22Rv1 (cell line): ENCODE data around the gene STX3.

ENCODE experiments used
- ZFX ChIP-seq: fragments of 450-650 bp; IDR thresholded peaks from 2 replicates; pipeline ENCODE4 v1.6.1; 2017; ENCODE audit warnings: antibody characterized with exemption, borderline replicate concordance
- TF ChIP-seq, protein P1 (sequence below): fragments of 450-650 bp; IDR thresholded peaks from 2 replicates; pipeline ENCODE4 v1.5.1; 2017; ENCODE audit warnings: mild to moderate bottlenecking

GRCh38 chr11:59708537-59708936 is 46.6 kb upstream of the STX3 start:
- TF ChIP-seq, protein P1, sequence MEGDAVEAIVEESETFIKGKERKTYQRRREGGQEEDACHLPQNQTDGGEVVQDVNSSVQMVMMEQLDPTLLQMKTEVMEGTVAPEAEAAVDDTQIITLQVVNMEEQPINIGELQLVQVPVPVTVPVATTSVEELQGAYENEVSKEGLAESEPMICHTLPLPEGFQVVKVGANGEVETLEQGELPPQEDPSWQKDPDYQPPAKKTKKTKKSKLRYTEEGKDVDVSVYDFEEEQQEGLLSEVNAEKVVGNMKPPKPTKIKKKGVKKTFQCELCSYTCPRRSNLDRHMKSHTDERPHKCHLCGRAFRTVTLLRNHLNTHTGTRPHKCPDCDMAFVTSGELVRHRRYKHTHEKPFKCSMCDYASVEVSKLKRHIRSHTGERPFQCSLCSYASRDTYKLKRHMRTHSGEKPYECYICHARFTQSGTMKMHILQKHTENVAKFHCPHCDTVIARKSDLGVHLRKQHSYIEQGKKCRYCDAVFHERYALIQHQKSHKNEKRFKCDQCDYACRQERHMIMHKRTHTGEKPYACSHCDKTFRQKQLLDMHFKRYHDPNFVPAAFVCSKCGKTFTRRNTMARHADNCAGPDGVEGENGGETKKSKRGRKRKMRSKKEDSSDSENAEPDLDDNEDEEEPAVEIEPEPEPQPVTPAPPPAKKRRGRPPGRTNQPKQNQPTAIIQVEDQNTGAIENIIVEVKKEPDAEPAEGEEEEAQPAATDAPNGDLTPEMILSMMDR: no peak
- no peak for TF ChIP-seq ZFX
